NCI-H524 (cell line): ENCODE measurements around the gene UEVLD.
"Not testable (repeated sequence)": the region's sequence is repeated elsewhere in the genome, so short reads cannot be mapped to it uniquely, and the experiment has no call there.

Experiments
- DNase-seq, 2 experiments: peaks; one replicate each; lab custom pipeline; 2025; lab: John Stamatoyannopoulos, UW

UEVLD gene

DNA sequence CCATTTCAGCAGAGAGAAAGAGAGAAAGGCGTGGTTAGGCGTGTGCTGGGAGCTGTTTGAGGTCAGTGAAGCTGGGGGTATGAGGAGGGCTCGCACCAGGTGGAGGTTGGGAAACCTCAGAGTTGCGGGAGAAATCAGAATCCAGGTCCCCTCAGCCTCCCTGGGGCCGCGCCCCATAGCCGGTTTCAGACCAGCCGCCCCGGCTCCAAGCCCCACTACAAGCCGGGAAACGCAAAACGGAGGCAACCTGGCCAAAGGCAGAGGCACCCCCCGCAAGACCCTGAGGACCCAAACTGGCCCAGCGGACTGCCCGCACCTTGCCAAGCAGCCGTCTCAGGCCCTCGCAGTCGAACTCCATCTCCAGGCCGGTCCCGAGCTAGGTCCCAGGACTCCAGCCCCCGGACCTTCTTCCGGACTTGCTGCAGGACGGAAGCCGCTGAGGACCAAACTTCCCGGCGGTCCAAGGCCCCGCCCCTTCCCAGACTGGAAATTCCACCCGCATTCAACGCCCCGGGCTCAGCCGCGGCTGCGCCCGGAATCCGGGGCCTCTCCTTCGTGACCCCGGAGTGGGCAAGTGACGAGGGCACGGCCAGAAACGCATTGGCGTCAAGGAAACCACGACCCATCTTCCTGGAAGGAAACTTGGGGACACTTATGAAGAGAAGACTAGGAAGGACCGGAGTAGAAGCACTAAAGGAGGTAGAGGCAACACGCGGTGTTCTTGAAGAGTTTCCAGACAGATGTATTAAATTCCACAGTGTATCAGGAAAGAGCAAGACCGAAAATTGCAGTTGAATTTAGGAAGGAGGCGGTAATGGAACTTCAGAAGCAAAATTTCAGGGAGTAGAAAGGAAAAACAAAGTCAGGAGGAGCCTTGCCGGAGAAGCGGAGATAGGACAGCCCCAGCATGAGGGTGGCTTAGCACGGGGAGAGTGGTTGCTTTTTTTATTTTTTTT, at the start of gene UEVLD:
Gene UEVLD (minus strand): TSS at position 438 of the 956 bp plus-strand sequence. CDS start 80 bp downstream, at position 358.
- DNase-seq: peak; percentile 57 to 80

DNA sequence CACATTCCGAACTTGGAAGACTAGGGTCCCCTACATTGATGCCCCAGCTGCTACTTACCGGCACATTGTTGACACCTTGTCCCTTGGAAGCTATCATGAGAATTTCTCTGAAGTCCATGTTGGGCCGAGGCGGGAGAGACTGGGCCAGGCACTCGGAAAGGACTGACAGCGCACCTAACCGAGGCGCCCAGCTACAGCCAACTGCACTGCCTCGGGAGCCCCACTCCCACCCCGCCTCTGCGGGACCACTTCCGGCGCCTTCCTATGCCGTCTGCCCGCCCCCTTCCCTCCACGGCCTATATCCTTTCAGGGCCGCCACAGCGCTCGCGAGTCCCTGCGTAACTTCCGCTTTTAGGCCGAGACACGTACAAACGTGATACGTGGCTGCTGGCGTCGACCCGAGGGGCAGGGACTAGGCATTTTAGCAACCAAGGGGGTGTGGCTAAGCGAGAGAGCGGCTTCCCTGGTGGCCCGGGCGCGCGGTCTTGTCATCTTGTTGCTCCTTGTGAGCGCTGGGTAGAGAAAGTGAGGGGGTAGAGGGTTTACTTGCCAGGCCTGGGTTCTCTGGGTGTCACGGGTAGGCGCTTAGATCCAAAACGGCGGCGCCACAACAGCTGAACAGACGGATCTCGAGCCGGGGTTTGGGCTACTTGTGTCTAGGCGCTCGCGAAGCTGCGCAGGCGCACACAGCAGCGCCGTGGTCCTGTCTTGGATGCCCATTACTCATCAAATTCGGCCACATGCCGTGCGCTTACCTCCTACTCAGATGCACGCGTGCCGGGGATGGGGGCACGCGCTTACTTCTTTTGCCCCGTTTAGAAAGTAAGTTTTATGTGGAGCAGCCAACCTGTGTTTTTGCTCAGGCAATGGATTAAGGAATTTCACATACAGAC, 45.9 kb upstream of the UEVLD start, which contains the start of gene SPTY2D1:
Gene SPTY2D1 (minus strand): TSS at position 203 of the 893 bp plus-strand sequence. CDS start 85 bp downstream, at position 118.
- DNase-seq: peak; percentile 97 to 98

DNA sequence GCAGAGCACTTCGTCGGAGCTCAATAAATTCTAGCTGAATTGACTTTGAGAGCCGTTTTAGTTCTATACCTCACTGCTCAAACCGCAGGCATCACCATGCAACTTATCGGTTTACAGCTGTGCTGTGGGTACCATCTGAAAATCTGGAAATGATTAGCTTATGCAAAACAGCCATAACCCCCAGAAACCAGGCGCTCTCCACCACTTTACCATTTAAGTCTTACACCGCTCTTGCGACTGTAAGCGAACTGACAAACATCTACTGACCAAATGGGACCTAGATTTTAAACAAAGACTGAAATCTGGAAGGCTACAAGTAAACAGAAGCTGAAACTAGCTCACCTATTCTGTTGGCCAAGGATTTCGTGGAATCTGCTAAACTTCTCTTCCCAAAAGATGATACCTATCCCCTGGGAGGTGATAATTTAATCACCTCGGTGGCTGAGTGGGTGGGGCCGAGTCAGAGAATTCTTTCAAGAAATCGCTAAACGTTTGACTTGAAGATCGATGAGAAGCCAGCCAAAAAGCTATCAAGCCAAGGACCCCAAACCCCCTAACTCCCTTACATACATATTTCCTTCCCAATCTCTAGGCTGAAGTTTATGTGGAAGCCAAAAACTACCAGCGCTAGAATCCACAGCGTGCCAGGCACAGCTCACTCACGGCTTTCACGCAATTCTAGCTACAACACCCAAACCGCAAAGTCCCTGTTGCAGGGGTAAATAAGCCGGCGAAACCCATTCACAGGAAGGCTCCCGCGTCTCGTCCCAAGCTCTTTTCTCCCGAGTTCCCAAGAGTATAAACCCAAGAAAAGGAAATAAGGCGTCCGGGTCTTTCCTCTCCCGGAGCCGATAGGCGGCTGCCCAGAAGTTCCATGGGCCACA, 45.0 kb upstream of the UEVLD start:
- no peak for DNase-seq

DNA sequence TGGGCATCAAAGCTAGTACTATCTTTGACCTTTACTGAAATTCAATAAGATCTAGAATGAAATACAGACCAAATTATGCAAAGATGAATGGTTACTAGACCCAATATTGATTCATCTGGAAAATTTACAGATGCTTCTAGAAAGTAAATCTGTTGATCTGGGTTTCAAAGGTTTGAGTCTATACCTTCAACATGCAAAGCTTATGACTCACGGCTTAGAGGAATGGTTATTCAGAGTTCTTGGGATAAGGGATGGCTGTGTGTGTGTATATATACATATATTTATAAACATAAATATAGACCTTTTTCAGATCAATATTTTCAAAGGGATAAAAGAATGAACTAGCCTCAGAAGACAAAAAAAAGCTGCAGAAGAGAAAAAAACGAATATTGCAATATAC, 44.3 kb upstream of the UEVLD start:
- no peak for DNase-seq

DNA sequence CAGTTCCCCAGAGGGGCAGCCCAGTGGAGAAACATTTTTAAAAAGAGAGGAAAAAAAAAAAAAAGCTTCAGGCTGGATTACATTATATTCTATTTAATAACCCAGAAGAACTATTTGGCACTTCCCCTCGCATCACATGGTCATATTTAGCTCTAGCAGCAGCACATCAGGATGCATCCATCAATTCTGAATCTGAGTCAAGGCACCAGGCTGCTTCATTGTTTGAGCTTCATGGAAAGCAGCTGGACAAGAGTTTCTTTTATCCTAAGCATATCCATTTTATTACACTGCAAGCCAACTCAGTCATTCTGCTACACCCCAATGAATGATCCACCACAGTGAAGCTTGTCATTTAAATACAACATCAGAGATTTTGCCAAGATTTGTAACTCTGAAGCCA, 35.6 kb upstream of the UEVLD start:
- DNase-seq: no peak

DNA sequence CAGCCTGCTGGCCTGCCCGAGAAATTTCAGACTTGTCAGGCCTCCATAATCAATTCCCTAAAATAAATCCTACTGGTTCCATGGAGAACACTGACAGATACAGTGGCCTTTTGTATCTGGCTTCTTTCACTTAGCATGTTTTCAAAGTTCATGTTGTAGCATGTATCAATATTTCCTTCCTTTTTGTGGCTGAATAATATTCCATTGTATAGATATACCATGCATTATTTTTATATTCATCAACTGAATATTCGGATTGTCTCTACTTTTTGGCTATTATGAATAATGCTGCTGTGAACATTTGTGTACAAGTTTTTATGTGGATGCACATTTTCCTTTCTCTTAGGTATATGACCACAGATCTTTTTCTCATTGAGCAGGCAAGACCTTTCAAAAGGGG, 35.2 kb upstream of the UEVLD start:
- DNase-seq: no peak

DNA sequence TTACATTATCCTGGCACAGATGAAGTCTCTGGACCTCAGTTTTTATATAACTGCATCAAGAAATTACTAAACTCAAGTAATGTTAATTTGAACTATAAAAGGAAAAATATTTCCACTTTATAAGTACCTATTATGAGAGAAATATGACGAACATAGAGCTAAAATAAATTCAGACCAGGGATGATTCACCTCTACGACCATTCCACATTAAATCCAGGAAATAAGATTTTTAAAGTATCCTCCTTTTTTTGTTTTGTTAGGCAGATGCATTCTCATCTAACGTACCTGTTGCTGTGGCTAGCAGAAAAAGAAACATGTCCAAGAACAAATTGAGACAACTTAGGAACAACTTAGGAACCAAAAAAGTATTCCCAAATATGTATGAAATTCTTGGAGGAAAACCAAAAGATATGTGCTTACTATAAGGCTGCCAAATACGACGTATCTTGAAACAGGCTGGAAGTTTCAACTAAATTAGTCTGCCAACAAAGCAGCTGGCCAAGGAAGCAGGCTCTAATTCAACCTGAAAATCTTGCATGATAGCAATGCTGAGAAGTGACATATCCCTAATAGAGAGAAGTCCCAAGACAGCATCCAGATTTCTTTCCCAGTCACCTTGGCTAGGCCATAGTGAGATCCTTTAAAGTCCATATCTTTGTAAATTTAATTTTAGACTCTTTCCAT, 29.9 kb upstream of the UEVLD start:
- DNase-seq: no peak

DNA sequence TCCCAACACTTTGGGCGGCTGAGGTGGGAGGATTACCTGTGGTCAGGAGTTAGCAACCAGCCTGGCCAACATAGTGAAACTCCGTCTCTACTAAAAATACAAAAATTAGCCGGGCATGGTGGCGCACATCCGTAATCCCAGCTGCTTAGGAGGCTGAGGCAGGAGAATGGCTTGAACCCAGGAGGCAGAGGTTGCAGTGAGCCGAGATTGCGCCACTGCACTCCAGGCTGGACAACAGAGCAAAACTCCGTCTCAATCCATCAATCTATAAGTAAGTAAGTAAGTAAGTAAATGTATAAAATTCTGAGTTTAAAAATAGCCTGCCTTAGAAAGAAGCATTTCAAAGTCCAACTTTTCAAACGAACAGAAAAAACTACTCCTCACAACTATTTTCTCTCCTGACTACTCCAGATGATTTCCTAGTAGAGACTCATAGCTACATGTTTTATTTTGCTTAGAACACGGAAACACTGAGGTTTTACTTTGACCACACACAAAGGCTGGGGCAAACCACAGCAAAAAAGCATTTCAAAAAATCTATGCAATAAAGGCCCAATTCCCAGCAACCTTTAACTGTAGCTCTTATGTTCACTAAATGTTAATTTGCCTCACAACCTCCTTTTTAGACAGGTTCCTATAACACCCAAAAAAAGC, 29.3 kb upstream of the UEVLD start:
- no peak for DNase-seq

DNA sequence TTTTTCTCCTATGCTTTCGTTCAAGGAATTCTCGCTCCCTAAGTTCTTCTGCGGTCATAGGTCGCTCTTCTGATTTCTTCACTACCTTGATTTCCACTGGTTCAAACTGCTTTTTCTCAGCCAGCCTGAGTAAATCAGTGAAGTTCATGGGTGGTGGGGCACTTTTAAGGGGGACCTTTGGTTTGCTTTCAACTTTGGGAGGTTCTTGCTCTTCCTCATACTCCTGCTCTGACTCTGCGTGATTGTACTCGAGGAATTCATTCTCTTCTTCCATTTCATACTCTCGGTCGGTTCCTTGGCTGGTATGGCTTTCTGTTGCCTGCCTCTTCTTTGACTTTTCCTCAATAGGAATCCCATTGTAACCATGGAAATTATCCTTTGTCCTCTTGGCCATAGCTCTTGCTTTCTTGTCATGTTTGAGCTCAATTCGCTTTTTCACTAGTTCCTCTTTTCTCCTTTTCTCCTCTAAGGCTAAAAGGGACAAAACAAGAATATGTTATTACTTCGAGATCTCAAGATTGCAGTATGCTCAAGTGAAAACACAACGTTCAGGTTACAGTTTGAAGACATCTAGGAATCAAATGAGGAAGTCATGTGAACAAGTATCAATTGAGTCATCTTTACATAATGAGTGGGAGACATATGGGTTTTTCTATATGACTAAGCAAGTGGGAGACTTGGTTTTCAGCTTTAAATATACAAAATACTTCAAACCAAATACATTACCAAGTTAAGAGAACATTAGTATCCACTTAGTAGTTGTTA, 27.3 kb upstream of the UEVLD start:
- no peak for DNase-seq

DNA sequence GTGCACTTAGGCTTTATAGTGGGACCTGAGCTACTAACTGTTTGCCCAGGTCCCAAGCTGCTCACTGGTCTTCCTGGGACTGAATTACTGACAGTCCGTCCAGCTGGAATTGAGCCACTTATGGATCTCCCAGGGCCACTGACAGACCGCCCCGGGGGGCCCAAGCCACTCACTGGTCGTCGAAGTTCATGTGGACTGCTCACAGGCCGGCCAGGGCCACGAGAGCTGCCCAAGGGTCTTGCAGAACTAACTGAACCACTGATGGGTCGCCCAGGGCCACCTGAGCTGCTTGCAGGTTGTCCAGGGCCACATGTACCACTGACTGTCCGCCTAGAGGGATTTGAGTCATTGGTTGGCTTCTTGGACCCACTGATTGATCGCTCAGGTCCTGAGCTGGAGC, 26.1 kb upstream of the UEVLD start:
- no peak for DNase-seq

DNA sequence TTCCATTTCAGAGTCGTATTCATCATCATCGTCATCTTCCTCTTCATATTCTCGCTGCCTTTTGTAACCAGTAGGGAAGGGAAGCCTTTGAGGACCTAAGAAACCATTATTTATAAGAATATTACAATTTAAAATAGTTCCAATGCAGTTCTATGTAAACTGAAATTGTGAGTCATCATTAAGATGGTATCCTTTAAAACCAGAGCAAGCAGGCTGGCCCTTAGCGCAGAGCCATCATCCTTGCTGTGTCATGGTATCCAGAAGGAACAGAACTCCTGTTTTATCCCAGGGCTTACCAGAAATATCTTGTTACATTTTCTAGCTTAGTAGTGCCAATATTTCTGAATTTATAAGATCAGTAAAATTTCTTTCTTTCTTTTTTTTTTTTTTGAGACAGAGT, 23.9 kb upstream of the UEVLD start:
- no peak for DNase-seq

DNA sequence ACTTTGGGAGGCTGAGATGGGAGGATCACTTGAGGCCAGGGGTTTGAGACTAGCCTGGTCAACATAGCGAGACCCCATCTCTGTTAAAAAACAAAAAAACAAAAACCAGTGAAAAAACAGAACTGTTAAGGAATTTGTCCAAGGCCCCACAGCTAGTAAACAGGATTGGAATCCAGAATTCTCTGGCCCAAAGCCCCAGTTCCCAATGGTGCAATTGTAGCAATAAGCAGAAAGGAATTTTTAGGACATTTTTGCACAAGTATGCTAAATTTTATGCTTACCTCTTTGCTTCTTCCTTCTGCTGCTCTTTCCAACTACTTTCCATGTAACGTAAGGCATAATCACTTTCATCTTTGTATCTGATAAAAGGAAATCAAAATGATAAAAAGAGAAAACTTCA, 22.7 kb upstream of the UEVLD start:
- DNase-seq: no peak

DNA sequence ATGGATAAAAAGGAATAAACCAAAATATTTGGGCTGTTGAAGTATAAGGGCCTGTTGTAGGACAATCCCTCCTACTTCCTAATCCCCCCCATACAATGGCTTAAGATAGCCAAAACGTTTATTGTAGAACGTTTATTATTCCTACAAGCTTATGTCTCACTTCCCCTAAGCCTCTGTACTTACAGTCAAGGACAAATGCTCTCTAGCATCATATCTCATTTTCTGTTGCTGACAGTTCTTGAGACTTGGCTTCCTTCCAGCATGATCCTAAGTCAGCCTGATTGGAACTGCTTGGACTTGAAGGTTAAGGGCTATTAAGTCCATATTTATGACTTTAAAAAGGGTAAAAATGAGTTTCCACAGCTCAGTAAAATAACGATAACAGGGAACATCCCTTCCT, 19.8 kb upstream of the UEVLD start:
- peak; percentile 21 to 53 for DNase-seq

DNA sequence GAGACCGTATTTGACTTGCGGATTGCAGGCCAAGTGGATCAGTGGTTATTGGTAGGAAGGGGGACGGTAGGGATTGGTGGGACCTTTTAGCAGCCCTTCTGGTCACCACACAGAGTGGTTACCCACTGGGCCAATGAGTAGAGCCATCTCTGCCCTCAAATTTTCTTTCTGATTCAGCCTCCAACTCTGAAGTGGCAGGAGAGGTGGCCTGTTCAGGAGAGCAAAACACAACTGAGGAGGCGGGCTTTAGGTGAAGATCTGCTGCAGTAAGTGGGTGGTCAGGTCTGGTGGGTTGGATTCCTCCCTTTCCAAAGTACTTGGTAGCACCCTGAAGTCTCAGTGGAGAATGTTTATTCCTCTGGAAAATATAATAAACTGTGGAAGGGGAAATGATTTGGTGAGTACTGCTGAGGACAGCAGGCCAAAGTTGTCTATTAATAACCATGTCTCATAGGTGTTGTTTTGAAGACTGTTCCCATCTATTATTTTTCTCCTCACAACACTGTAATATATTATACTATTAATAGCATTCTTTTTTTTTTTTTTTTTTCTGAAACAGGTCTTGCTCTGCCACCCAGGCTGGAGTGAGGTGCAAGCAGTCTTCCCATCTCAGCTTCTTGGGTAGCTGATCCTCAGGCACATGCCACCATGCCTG, 12.5 kb upstream of the UEVLD start:
- DNase-seq: no peak

DNA sequence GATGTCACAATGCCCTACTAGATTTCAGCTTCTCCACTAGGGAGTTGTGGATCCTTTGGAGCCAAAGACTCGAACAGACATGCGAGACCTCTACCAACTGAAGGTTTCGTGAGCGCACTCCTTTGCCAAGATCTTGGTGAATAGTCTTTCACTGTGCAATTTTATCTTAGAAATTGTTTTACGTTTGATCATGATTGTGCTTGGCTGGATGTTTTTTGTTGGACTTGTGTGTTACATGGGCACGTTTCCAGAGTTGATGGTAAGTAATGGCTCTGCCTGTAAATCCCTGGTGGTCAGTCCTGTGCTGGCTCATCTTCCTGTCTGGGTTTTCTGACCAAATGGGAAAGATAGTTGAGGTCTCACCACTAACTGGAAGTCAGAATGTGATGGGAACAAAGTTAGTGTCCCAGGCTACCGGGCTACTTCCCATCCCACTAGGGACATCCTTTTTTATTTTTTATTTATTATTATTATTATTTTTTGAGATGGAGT, 11.3 kb upstream of the UEVLD start, which contains the start of gene MISFA:
Gene MISFA (plus strand): TSS at position 51 of the 492 bp plus-strand sequence. CDS start 140 bp downstream, at position 191.
- no peak for DNase-seq

DNA sequence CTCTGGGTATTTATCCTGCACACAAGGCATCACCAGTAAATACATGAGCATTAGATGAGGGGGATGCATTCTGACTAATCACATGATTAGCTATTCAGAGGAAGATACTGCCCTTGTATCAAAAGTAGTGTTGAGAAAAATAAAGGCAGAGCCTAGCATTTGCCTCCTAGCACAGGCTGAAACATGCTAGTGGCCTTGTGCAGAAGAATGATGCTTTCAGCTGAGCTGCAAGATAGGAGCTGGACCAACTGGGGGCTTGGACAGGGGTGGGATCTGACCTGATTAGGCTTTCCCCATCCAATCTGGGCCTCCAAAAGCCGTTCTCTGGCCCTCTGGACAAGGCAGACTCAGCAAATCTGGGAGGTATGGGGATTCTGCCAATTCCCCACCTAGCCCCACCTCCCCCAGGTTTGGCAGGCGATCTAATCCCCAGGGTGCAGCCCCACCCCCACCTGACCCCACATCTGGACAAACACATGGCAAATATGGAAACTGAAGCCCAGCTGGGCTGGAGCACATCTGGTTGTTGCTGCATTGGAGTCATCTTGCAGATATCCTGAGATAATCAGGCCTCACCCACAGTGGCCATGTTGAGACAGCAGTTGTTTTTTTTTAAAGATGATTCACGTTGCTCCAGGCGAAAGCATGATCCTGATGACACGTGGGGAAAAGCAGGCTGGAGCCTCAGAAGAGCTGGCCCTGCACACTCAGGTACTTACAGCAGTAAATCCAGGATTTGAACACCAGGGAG, 6.6 kb upstream of the UEVLD start:
- DNase-seq: no peak

DNA sequence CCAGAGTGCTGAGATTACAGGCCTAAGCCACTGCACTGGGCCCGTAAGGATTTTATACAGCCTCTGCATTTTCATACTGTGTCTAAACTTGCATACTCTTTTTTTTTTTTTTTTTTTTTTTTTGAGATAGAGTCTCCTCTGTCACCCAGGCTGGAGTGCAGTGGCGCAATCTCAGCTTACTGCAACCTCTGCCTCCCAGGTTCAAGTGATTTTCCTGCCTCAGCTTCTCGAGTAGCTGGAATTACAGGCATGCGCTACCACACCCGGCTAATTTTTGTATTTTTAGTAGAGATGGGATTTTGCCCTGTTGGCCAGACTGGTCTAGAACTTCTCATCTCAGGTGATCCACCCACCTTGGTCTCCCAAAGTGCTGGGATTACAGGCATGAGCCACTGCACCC, 5.6 kb upstream of the UEVLD start:
- DNase-seq: not testable (repeated sequence)

DNA sequence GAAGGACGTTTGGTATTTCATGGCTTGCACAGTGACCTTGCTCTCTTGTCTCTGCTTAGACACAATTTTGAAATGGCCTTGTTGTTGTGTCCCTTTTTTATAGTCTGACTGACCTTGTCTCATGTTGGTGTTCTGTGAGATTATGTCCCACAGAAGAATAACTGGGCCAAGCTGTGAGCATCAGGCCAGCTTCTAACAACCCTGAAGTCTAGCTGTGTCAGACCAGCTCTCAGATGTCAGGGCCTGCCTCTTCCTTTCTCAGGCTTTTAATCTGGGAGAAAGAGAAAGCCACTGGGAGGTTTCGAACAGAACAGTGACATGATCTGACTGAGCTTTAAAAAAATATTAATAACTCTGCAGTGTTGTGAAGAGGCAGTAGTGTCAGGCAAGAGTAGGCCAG, 2.0 kb upstream of the UEVLD start:
- no peak for DNase-seq
